Suprapubic skin (tissue), 4 donors: ENCODE measurements around the gene KDM5A. TPM values are rescaled to one million over a fixed set of nuclear protein-coding genes. Genes with fewer than 3 reads are reported as not detected.
"Not testable (repeated sequence)": the region's sequence is repeated elsewhere in the genome, so short reads cannot be mapped to it uniquely, and the experiment has no call there.

Experiments used
- DNase-seq, 2 donors: peaks; one replicate each; pipeline ENCODE4 v3.0.0-alpha.2; 2019; ENCODE audit warnings: low spot score in 2 of 2
- H3K27ac ChIP-seq: fragments of 200-600 bp; sonication (generic); one replicate; pipeline ENCODE4 v1.5.1; 2019
- H3K27me3 ChIP-seq: fragments of 200-600 bp; sonication (generic); one replicate; pipeline ENCODE4 v1.5.1; 2019
- H3K36me3 ChIP-seq: fragments of 200-600 bp; sonication (generic); one replicate; pipeline ENCODE4 v1.5.1; 2019
- H3K4me1 ChIP-seq: fragments of 200-600 bp; sonication (generic); one replicate; pipeline ENCODE4 v1.5.1; 2019
- H3K4me3 ChIP-seq: fragments of 200-600 bp; sonication (generic); one replicate; pipeline ENCODE4 v1.5.1; 2019; ENCODE audit warnings: mild to moderate bottlenecking
- H3K9me3 ChIP-seq: fragments of 200-600 bp; sonication (generic); one replicate; pipeline ENCODE4 v1.5.1; 2019
- CTCF ChIP-seq, 2 donors: fragments of 200-600 bp in 1 of 2; fragments of 450-650 bp in 1 of 2; sonication (generic) in 1 of 2; IDR thresholded peaks; one replicate each; pipeline ENCODE4 v1.5.1; 2016 to 2019; ENCODE audit warnings: antibody characterized with exemption in 2 of 2, mild to moderate bottlenecking in 1 of 2, moderate library complexity in 1 of 2
- EP300 ChIP-seq: sonication (generic); formaldehyde crosslinking; IDR thresholded peaks from one replicate; pipeline ENCODE4 v1.6.1; 2017; ENCODE audit warnings: antibody characterized with exemption
- POLR2A ChIP-seq, 2 donors: fragments of 450-650 bp; IDR thresholded peaks; one replicate each; pipeline ENCODE4 v1.6.1; 2017; ENCODE audit warnings: antibody characterized with exemption in 2 of 2, mild to moderate bottlenecking in 2 of 2, moderate library complexity in 2 of 2
- POLR2AphosphoS5 ChIP-seq, 3 donors: sonication (generic); formaldehyde crosslinking; IDR thresholded peaks; one replicate each; pipeline ENCODE4 v1.6.1; 2017; ENCODE audit warnings: antibody characterized with exemption in 3 of 3
- WGBS: methylation state at CpG from one replicate; pipeline ENCODE4 v1.1.5; 2018; 5-methylcytosine and 5-hydroxymethylcytosine counted together
- total RNA-seq, 4 donors: library from RNA; depleted of rRNA; stranded (reverse); fragments of >200 nt; gene quantifications; one replicate each; pipeline ENCODE4 v1.1.0, GENCODE V29; 2016

Gene KDM5A
- total RNA-seq, 4 donors from 2014 or later: 43.1 to 126 (median 92.1) TPM

DNA sequence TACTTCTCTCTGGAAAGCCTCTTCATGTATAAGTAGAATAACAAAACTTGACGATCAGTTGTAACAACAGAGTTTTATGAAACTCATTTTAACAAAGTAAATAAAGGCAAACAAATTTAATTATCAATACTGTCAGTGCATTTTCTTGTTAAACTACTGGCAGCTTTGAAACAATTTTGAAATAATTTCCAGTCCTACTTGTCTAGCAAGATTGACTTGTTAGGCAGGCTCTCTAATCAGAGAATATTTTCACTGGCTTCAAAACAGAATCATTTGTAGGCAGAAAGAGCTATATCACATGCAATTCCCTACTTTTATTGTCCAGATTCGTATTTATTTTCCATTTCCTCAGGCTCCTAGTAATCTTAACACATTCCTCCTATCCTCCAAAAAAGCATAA lies 80.6 kb downstream of the KDM5A start:
- Histone ChIP-seq H3K9me3 (no peaks in the 10 kb centered on the region), H3K4me1 (peaks cover 6% of the 10 kb centered on the region), H3K36me3 (peaks cover 87% of the 10 kb centered on the region), H3K27me3 (no peaks in the 10 kb centered on the region), H3K27ac (no peak overlapping the region), H3K4me3 (no peak overlapping the region)
- TF ChIP-seq POLR2A (IDR thresholded peaks at IDR 0.05) (no peak), POLR2AphosphoS5 (IDR thresholded peaks at IDR 0.05) (peak in 1 of 3 donors; percentile 14), EP300 (no peak), CTCF (IDR thresholded peaks at IDR 0.05) (no peak)
- no peak for DNase-seq
- 45% methylated on average over 2 of the region's 2 CpGs for WGBS

- H3K27me3 ChIP-seq: no peaks in the 10 kb centered on the region
- WGBS: 95% methylated on average over 10 of the region's 10 CpGs
- no peak overlapping the region for H3K4me3 ChIP-seq
- peaks cover 6% of the 10 kb centered on the region for H3K4me1 ChIP-seq
- H3K9me3 ChIP-seq: no peaks in the 10 kb centered on the region
- H3K27ac ChIP-seq: no peak overlapping the region
- TF ChIP-seq POLR2AphosphoS5 (IDR thresholded peaks at IDR 0.05): no peak
- TF ChIP-seq EP300: no peak
- no peak for TF ChIP-seq POLR2A (IDR thresholded peaks at IDR 0.05)
- TF ChIP-seq CTCF (IDR thresholded peaks at IDR 0.05): no peak
- no peak for DNase-seq
- peaks cover 84% of the 10 kb centered on the region for H3K36me3 ChIP-seq
Measured at GRCh38 chr12:307406-307805, 81.7 kb downstream of the KDM5A start.

DNA sequence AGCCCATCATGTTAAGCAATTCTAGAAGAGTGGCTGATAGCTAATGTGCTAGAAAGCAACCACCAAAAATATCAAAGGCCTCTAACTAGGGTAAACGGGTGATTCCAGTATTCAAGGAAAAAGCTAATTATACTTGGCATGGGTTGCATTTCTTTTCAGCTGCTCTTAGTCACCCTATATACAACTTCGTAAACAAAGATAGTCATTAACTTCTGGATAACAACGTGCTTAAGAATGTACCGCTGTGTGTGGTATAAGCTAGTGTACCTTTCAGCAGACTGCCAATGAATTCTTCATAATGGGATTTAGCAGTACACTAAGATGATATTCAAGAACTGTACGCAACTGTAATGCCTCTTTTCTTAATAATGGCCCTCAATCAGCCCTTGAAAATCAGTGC lies 84.3 kb downstream of the KDM5A start:
- Histone ChIP-seq H3K4me3 (no peak overlapping the region), H3K27ac (no peak overlapping the region), H3K4me1 (peaks cover 6% of the 10 kb centered on the region), H3K36me3 (peaks cover 74% of the 10 kb centered on the region), H3K27me3 (no peaks in the 10 kb centered on the region), H3K9me3 (no peaks in the 10 kb centered on the region)
- DNase-seq: no peak
- 54% methylated on average over 5 of the region's 5 CpGs for WGBS
- TF ChIP-seq POLR2A (IDR thresholded peaks at IDR 0.05) (no peak), POLR2AphosphoS5 (IDR thresholded peaks at IDR 0.05) (no peak), CTCF (IDR thresholded peaks at IDR 0.05) (no peak), EP300 (no peak)

DNA sequence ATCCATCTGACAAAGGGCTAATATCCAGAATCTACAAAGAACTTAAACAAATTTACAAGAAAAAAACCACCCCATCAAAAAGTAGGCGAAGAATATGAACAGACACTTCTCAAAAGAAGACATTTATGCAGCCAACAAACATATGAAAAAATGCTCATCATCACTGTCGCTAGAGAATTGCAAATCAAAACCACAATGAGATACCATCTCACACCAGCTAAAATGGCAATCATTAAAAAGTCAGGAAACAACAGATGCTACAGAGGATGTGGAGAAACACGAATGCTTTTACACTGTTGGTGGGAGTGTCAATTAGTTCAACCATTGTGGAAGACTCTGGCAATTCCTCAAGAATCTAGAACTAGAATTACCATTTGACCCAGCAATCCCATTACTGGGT lies 86.4 kb downstream of the KDM5A start:
- not testable (repeated sequence) for H3K27ac ChIP-seq, H3K9me3 ChIP-seq, H3K4me3 ChIP-seq, H3K27me3 ChIP-seq, DNase-seq, H3K4me1 ChIP-seq
- H3K36me3 ChIP-seq: peaks cover 68% of the 10 kb centered on the region
- WGBS: 79% methylated on average over 3 of the region's 3 CpGs

DNA sequence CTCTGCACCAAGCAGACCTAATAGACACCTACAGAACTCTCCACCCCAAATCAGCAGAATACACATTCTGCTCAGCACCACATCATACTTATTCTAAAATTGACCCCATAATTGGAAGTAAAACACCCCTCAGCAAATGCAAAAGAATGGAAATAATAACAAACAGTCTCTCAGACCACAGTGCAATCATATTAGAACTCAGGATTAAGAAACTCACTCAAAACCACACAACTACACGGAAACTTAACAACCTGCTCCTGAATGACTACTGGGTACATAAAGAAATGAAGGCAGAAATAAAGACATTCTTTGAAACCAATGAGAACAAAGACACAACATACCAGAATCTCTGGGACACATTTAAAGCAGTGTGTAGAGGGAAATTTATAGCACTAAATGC lies 89.0 kb downstream of the KDM5A start:
- H3K9me3 ChIP-seq, H3K27ac ChIP-seq, DNase-seq, H3K27me3 ChIP-seq, H3K4me1 ChIP-seq, H3K4me3 ChIP-seq: not testable (repeated sequence)
- WGBS: 82% methylated on average over 1 of the region's 1 CpG
- H3K36me3 ChIP-seq: peaks cover 62% of the 10 kb centered on the region

- not testable (repeated sequence) for DNase-seq, H3K27me3 ChIP-seq, H3K4me3 ChIP-seq, H3K27ac ChIP-seq, H3K9me3 ChIP-seq, H3K4me1 ChIP-seq
- WGBS: 96% methylated on average over 5 of the region's 5 CpGs
- H3K36me3 ChIP-seq: peaks cover 66% of the 10 kb centered on the region
Measured at GRCh38 chr12:299511-299910, 89.6 kb downstream of the KDM5A start.

DNA sequence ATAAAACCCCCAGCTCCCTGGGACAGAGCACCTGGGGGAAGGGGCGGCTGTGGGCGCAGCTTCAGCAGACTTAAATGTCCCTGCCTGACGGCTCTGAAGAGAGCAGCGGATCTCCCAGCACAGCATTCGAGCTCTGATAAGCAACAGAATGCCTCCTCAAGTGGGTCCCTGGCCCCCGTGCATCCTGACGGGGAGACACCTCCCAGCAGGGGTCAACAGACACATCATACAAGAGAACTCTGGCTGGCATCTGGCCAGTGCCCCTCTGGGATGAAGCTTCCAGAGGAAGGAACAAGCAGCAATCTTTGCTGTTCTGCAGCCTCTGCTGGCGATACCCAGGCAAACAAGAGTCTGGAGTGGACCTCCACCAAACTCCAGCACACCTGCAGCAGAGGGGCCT lies 91.1 kb downstream of the KDM5A start:
- H3K36me3 ChIP-seq: peaks cover 72% of the 10 kb centered on the region
- H3K9me3 ChIP-seq, H3K4me3 ChIP-seq, H3K27me3 ChIP-seq, DNase-seq, H3K4me1 ChIP-seq, H3K27ac ChIP-seq: not testable (repeated sequence)
- WGBS: 99% methylated on average over 8 of the region's 8 CpGs
